Measurements from ENCODE around the gene ZBTB7A.

DNA sequence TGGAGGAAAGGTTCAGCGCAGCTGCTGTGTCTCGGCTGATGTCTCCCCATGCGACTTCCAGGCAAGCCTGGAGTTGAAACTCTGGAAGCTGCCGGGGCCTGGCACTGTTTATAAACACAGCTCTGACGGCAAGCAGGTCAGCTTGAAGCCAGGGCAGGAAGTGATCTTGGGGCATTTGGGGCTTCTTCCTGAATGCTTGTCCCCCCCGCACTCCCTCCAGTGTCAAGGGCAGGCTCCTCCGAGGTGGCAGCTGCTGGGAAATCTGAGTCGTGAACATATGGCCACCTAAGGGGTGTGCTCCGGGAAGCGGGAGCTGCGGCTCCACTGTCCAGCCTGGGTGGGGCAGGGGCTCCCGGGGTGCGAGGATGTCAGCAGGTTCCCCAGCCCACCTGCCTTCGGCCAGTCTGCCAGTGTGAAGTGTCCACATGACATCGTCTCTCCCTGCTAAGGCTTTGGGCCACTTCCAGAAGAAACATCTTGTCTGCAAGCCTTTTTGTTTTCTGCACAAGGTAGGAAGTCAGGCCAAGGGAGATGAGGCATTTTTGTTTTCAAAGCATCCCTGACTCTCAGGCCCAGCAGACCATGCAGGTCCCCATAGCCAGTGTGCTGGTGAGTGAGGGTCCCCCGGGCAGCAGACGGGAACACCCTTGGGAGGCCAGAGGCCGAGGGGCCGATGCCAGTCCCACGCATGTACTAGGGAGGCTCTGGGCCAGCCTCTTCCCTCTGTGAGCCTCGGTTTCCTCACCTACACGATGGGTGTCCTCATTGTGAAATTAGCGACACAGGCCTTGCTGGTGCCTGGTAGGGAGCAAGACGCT lies 56.5 kb downstream of the ZBTB7A start:
- TF ChIP-seq, protein P1, sequence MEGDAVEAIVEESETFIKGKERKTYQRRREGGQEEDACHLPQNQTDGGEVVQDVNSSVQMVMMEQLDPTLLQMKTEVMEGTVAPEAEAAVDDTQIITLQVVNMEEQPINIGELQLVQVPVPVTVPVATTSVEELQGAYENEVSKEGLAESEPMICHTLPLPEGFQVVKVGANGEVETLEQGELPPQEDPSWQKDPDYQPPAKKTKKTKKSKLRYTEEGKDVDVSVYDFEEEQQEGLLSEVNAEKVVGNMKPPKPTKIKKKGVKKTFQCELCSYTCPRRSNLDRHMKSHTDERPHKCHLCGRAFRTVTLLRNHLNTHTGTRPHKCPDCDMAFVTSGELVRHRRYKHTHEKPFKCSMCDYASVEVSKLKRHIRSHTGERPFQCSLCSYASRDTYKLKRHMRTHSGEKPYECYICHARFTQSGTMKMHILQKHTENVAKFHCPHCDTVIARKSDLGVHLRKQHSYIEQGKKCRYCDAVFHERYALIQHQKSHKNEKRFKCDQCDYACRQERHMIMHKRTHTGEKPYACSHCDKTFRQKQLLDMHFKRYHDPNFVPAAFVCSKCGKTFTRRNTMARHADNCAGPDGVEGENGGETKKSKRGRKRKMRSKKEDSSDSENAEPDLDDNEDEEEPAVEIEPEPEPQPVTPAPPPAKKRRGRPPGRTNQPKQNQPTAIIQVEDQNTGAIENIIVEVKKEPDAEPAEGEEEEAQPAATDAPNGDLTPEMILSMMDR (conservative IDR thresholded peaks at IDR 0.05; ENCODE audit: low read length) = no peak
- no peak for TF ChIP-seq EZH2phosphoT487 (IDR thresholded peaks at IDR 0.05; ENCODE audit: borderline replicate concordance)

Measured in Loucy (cell line).